Choroid plexus epithelial cell (primary cell): ENCODE measurements around the gene CAP2.

Experiments
- DNase-seq: peaks from one replicate; pipeline ENCODE4 v3.0.0-alpha.2; 2010; ENCODE audit warnings: low read depth
- H3K4me3 ChIP-seq: 2 replicates; pipeline ENCODE4 v1.5.1; 2011; ENCODE audit warnings: low read depth, mild to moderate bottlenecking, control low read depth, low read length, moderate library complexity
- TF ChIP-seq, protein P1 (sequence below): conservative IDR thresholded peaks from 2 replicates; pipeline ENCODE4 v1.5.1; 2011; ENCODE audit warnings: low read depth, mild to moderate bottlenecking, control low read depth, inconsistent platforms, low read length, moderate library complexity

CAP2 gene

DNA sequence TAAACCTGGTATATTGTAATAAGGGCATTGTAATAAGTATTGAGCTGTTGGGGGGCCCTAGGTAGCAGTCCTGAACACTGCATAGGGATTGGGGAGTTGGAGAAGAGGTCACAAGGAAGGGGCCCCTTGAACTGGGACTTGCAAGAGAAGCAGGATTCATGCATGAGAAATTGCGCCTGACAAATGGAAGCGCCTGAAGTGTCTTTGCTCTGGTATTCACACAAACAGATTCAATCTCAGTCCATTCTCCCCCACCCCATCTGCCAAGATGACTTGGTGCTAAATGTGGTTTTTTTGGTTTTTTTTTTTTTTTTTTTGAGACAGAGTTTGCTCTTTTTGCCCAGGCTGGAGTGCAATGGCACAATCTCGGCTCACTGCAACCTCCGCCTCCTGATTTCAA, 87.1 kb downstream of the CAP2 start:
- no peak for DNase-seq
- H3K4me3 ChIP-seq: no peak overlapping the region
- TF ChIP-seq, protein P1, sequence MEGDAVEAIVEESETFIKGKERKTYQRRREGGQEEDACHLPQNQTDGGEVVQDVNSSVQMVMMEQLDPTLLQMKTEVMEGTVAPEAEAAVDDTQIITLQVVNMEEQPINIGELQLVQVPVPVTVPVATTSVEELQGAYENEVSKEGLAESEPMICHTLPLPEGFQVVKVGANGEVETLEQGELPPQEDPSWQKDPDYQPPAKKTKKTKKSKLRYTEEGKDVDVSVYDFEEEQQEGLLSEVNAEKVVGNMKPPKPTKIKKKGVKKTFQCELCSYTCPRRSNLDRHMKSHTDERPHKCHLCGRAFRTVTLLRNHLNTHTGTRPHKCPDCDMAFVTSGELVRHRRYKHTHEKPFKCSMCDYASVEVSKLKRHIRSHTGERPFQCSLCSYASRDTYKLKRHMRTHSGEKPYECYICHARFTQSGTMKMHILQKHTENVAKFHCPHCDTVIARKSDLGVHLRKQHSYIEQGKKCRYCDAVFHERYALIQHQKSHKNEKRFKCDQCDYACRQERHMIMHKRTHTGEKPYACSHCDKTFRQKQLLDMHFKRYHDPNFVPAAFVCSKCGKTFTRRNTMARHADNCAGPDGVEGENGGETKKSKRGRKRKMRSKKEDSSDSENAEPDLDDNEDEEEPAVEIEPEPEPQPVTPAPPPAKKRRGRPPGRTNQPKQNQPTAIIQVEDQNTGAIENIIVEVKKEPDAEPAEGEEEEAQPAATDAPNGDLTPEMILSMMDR: no peak

DNA sequence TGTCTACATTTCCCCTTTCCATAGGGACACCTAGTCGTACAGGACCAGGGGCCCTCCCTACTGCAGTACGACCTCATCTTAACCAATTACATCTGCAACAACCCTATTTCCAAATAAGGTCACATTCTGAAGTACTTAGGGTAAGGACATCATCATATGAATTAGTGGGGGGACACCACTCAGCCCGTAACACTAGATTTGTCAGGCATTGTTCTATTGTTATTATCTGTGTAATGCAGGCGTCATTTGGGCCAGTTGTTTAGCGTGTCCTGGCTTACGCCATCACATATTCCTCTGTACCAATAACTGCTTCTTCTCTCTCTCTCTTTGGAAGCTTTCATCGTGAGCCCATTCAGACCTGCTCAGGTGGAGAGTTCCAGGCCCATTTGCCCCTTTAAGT, 89.3 kb downstream of the CAP2 start:
- DNase-seq: no peak
- H3K4me3 ChIP-seq: no peak overlapping the region
- TF ChIP-seq, protein P1: no peak

DNA sequence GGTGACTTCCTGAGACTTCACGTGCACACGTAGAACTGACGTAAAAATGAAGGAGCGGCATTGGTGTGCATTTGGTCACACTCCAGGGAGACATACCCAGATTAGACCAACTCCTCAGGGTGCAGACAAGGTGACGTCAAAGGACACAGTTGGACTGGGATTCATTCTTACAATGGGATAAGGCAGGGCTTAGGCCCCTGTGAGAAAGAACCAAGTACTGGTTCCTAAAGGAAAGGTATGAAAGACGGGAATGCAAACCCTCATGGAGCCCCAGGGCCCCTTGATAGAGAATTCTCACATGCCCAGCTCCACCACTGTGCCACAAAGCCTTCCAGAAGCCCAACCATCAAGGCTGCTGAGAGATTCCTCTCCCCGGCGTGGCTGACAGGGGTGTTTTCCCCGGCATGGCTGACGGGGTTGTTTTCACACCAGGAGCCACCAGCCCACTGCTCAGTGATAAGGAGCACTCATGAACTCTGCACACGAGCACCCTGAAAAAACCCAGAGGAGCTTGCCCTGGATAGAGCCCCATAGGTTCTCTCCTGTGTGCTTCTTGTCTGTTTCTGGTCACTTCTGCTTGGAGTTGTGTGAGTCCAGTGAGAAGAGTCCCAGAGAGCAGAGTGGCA, 90.1 kb downstream of the CAP2 start:
- H3K4me3 ChIP-seq: no peak overlapping the region
- TF ChIP-seq, protein P1: no peak
- no peak for DNase-seq

DNA sequence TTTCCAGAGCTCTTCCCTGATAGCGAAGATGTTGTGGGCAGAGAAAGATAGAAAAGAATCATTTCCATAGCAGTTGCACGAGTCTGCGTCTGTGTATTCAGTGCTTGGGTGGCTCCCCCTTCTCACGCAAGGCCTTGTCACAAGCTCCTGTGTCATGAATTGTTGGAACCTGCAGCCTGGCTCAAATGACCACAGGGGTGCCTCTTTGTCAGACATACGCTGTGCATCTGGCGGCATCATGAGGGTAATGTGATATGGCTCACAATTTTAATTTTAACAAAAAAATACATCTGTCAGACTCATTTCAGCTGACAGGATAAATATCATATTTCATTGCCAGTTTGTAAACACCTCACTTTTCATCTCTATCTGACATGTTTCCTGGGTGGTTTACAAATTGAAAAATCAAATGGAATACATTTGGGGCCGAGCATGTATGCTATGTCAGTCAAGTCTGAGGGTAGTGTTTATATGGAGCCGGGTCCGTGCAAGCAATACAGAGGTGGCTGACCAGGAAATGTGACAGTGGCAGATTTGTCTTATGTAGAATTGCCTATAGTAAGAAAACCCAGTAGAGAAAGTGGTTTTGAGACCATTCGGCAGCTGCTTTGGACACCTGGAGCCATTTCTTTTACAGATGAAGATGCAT, 90.9 kb downstream of the CAP2 start:
- DNase-seq: no peak
- no peak overlapping the region for H3K4me3 ChIP-seq
- TF ChIP-seq, protein P1: no peak

DNA sequence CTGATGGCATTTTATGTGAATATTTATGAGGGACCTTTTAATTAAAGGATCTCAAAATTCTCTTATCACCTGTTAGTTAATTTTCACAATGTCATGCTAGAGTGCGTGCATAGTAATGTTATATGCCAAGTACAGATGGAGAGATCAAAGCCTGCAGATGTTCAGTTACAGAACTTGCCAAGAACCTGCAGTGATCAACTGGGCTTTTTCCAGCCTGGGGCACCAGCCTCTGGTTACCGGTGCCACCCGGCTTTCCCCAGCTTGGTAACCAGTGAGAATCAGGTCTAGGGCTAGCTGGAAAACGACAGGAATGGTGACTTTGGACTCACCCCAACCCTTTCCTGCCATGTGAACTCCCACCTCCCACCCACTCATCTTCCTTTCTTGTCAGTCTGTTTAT, 91.8 kb downstream of the CAP2 start:
- DNase-seq: no peak
- TF ChIP-seq, protein P1: no peak
- H3K4me3 ChIP-seq: no peak overlapping the region

DNA sequence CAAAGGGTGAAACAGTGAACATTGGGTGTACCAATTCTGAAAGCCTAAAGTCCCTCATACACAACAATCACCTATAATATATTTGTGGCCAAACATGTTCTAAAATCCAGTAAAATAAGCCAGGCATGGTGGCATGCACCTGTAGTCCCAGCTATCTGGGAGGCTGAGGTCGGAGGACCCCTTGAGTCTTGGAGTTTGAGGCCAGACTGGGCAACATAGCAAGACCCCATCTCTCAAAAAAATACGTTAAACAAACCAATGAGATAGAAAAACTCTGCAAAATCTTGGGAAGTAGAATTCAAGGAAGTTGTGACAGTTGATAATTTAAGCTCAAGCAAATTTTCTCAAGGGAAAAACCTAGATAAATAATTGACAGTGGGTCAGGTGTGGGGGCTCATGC, 92.6 kb downstream of the CAP2 start:
- no peak overlapping the region for H3K4me3 ChIP-seq
- DNase-seq: no peak
- TF ChIP-seq, protein P1: no peak

DNA sequence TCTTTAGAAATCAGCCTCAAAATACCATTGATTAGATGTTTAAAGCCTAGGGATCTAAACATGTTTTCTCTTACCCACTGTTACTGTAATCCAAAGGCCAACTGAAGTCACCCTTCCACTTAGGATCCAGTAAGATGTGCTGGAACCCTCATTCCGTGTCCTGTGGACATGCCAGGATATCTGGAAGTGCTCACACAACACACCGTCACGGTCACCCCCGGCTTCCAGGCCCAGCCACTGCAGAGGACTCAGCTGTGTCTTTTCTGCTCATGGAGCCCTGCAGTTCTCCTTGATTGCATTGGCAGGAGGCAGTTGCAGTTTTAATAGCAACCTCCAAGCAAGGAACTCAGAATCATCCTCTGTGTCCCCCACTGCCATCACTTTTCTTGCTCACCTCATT, 93.3 kb downstream of the CAP2 start:
- H3K4me3 ChIP-seq: no peak overlapping the region
- no peak for DNase-seq
- TF ChIP-seq, protein P1: no peak
